ENCODE data around the gene DHRSX.

The DHRSX gene

DNA sequence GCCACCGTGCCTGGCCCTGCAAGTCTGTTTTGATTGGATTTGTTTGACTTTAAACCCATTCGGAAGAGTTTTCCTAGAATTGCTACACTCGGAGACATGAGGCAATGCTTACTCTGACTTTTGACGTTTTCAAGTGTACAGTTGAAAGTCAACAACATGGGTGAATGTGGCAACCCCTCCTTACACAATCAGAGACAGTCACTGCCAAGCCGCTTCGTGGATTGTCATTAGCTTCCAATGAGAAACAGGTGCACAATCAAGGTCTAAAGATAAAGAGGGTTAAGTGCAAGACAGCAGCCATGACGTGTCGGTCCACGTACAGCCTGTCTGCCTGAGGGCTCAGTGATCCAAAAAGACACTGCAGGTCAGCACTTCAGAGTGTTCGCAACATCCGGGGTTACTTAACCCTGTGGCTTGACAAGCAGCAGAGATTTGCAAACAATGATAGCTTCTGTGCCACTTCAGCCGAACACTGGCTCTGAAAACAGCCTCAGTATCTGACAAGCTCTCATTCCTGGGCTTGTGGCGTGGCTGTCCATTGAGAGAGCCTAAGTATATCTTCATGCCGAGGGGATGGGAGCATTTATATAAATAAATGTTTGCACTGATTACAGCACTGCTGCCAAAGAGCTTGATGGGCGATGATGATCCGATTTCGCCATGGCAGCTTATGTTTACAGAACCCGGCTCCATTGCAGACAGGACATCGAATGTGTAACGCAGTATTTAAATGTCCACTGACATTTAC is 180.0 kb downstream of the DHRSX start:
- DNase-seq (ENCODE audit: low read depth): peak; percentile 56
- H3K4me3 ChIP-seq (ENCODE audit: low read depth, low read length): no peak overlapping the region
- TF ChIP-seq MYC (IDR thresholded peaks at IDR 0.05; ENCODE audit: low read depth, low read length) (no peak), POLR2A (IDR thresholded peaks at IDR 0.05; ENCODE audit: extremely low read depth, insufficient read length) (no peak)
- TF ChIP-seq, protein P1, sequence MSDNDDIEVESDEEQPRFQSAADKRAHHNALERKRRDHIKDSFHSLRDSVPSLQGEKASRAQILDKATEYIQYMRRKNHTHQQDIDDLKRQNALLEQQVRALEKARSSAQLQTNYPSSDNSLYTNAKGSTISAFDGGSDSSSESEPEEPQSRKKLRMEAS (IDR thresholded peaks at IDR 0.05; ENCODE audit: low read depth, low read length): no peak
- TF ChIP-seq, protein P2, sequence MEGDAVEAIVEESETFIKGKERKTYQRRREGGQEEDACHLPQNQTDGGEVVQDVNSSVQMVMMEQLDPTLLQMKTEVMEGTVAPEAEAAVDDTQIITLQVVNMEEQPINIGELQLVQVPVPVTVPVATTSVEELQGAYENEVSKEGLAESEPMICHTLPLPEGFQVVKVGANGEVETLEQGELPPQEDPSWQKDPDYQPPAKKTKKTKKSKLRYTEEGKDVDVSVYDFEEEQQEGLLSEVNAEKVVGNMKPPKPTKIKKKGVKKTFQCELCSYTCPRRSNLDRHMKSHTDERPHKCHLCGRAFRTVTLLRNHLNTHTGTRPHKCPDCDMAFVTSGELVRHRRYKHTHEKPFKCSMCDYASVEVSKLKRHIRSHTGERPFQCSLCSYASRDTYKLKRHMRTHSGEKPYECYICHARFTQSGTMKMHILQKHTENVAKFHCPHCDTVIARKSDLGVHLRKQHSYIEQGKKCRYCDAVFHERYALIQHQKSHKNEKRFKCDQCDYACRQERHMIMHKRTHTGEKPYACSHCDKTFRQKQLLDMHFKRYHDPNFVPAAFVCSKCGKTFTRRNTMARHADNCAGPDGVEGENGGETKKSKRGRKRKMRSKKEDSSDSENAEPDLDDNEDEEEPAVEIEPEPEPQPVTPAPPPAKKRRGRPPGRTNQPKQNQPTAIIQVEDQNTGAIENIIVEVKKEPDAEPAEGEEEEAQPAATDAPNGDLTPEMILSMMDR (IDR thresholded peaks at IDR 0.05; ENCODE audit: low read depth, low read length): no peak

DNA sequence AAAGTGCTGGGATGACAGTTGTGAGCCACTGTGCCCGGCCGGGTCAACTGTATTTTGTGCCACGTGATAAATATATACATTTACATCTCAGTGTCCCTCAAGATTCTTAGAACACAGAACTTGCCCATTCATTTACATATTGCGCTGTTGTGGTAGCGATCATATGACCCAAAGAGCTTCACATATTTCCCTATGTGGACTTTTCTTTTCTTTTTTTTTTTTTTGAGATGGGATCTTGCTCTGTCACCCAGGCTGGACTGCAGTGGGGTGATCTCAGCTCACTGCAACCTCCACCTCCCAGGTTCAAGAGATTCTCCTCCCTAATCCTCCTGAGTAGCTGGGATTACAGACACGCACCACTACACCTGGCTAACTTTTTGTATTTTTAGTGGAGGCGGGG is 180.7 kb downstream of the DHRSX start:
- no peak for DNase-seq (ENCODE audit: low read depth)

DNA sequence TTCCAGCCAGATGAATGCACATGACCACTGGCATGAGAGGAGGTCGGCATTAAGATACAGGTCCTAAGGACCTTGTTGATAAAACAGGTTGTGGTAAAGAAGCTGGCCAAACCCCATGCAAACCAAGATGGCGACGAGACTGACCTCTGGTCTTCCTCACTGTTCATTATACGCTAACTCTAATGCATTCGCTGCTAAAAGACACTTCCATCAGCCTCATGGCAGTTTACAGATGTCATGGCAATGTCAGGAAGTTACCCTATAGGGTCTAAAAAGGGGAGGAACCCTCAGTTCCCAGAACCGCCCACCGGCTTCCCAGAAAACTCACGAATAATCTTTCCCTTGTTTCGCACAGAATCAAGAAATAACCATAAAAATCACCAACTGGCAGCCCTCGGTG is 182.4 kb downstream of the DHRSX start:
- DNase-seq (ENCODE audit: low read depth): no peak

More for the DNA sequence above, 180.7 kb downstream of the DHRSX start:
- TF ChIP-seq, protein P1 (IDR thresholded peaks at IDR 0.05; ENCODE audit: low read depth, low read length): no peak
- TF ChIP-seq POLR2A (IDR thresholded peaks at IDR 0.05; ENCODE audit: extremely low read depth, insufficient read length): no peak
- H3K4me3 ChIP-seq (ENCODE audit: low read depth, low read length): no peak overlapping the region

DNA sequence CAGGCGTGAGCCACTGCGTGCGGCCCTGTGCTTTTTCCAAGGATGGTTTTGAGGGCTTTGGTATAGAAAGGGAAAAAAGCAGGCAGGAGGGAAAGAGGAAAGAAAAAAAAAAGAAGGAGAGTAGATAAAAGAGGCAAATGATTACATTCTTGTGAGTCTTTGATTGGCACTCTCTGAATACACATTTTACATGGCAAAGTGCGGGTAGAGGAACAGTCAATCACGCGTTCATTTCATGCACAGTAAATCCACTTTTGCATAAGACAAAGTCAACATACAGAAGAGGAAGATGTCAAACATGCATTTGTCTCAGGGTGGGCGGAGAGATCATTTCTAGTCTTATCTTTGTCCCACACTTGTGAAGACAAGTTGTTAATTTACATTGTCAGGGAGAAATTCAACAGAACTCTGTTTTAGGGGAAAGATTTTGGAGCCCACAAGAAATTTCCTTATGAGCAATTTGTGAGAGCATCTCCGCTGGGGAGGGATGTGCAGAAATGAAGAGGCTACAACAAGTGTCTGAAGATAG is 183.2 kb downstream of the DHRSX start:
- DNase-seq (ENCODE audit: low read depth): no peak
- no peak overlapping the region for H3K4me3 ChIP-seq (ENCODE audit: low read depth, low read length)
- TF ChIP-seq, protein P2 (IDR thresholded peaks at IDR 0.05; ENCODE audit: low read depth, low read length): no peak
- no peak for TF ChIP-seq POLR2A (IDR thresholded peaks at IDR 0.05; ENCODE audit: extremely low read depth, insufficient read length)
- no peak for TF ChIP-seq MYC (IDR thresholded peaks at IDR 0.05; ENCODE audit: low read depth, low read length)
- TF ChIP-seq, protein P1 (IDR thresholded peaks at IDR 0.05; ENCODE audit: low read depth, low read length): no peak

More for the DNA sequence above, 182.4 kb downstream of the DHRSX start:
- H3K4me3 ChIP-seq (ENCODE audit: low read depth, low read length): no peak overlapping the region
- no peak for TF ChIP-seq POLR2A (IDR thresholded peaks at IDR 0.05; ENCODE audit: extremely low read depth, insufficient read length)
- TF ChIP-seq, protein P1 (IDR thresholded peaks at IDR 0.05; ENCODE audit: low read depth, low read length): no peak
- TF ChIP-seq MYC (IDR thresholded peaks at IDR 0.05; ENCODE audit: low read depth, low read length): no peak
- TF ChIP-seq, protein P2 (IDR thresholded peaks at IDR 0.05; ENCODE audit: low read depth, low read length): no peak

DNA sequence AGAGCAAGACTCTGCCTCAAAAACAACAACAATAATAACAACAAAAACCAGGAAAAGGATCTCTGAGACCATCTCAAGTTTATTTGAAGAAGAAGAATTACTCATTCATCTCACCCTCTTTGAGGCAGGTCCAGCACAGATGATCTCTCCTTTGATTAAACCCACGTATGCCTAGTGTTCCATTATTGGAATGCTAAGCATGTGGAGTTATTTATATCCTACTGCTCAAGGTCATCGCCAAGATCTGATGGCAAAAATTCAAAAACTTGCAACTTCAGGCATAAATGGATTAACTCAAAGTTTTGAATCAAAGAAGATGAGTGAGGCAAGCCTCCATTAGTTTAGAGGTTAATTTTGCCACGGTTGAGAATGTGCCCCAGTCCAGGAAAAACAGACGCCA is 184.2 kb downstream of the DHRSX start:
- no peak for TF ChIP-seq MYC (IDR thresholded peaks at IDR 0.05; ENCODE audit: low read depth, low read length)
- TF ChIP-seq, protein P1 (IDR thresholded peaks at IDR 0.05; ENCODE audit: low read depth, low read length): no peak
- TF ChIP-seq, protein P2 (IDR thresholded peaks at IDR 0.05; ENCODE audit: low read depth, low read length): no peak
- TF ChIP-seq POLR2A (IDR thresholded peaks at IDR 0.05; ENCODE audit: extremely low read depth, insufficient read length): no peak
- DNase-seq (ENCODE audit: low read depth): no peak
- no peak overlapping the region for H3K4me3 ChIP-seq (ENCODE audit: low read depth, low read length)

DNA sequence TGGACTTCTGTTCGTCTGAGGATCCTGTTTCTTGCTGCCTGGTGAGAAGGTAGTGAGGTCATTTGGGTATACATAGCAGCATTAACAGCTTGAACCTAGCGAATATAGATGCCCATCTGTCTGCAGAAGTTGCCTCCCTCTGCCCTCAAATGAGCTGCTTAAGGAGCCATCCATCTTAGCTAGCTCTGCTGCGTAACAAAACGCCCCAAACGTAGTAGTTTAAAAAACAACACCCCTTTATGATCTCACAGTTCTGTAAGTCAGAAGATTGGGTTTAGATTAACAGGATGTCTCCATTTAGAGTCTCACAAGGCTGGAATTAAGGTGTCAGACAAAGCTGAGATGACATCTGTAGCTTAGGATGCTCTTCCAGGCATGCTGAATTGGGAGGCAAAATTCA is 185.3 kb downstream of the DHRSX start:
- no peak for TF ChIP-seq MYC (IDR thresholded peaks at IDR 0.05; ENCODE audit: low read depth, low read length)
- TF ChIP-seq, protein P2 (IDR thresholded peaks at IDR 0.05; ENCODE audit: low read depth, low read length): no peak
- no peak for TF ChIP-seq POLR2A (IDR thresholded peaks at IDR 0.05; ENCODE audit: extremely low read depth, insufficient read length)
- TF ChIP-seq, protein P1 (IDR thresholded peaks at IDR 0.05; ENCODE audit: low read depth, low read length): no peak
- no peak for DNase-seq (ENCODE audit: low read depth)
- H3K4me3 ChIP-seq (ENCODE audit: low read depth, low read length): no peak overlapping the region

Data from NB4 (cell line).